ENCODE data around the gene TOR4A. TPM values are rescaled to one million over a fixed set of nuclear protein-coding genes. Genes with fewer than 3 reads are reported as not detected.
"Not testable (repeated sequence)": the region's sequence is repeated elsewhere in the genome, so short reads cannot be mapped to it uniquely, and the experiment has no call there.

TOR4A gene
- total RNA-seq, 2 donors from 2014 or later = 1.6 to 7.3 TPM

- H3K4me3 ChIP-seq = peak overlapping the region; percentile 96 to 97
- no peaks in the 10 kb centered on the region for H3K36me3 ChIP-seq
- 90% methylated on average over 15 of the region's 15 CpGs for WGBS
- DNase-seq (ENCODE audit: low spot score) = no peak
- no peaks in the 10 kb centered on the region for H3K9me3 ChIP-seq
- TF ChIP-seq, protein P1, sequence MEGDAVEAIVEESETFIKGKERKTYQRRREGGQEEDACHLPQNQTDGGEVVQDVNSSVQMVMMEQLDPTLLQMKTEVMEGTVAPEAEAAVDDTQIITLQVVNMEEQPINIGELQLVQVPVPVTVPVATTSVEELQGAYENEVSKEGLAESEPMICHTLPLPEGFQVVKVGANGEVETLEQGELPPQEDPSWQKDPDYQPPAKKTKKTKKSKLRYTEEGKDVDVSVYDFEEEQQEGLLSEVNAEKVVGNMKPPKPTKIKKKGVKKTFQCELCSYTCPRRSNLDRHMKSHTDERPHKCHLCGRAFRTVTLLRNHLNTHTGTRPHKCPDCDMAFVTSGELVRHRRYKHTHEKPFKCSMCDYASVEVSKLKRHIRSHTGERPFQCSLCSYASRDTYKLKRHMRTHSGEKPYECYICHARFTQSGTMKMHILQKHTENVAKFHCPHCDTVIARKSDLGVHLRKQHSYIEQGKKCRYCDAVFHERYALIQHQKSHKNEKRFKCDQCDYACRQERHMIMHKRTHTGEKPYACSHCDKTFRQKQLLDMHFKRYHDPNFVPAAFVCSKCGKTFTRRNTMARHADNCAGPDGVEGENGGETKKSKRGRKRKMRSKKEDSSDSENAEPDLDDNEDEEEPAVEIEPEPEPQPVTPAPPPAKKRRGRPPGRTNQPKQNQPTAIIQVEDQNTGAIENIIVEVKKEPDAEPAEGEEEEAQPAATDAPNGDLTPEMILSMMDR (IDR thresholded peaks at IDR 0.05) = no peak
- H3K4me1 ChIP-seq (replicated peaks) = peaks cover 12% of the 10 kb centered on the region
- intact Hi-C loops (cut with DNase I) = no loop called here
- H3K27ac ChIP-seq = no peak overlapping the region
- no peaks in the 10 kb centered on the region for H3K27me3 ChIP-seq (replicated peaks; ENCODE audit: insufficient read depth)
These were observed 21.2 kb upstream of the TOR4A start for GRCh38 chr9:137256362-137256761.

- no peak overlapping the region for H3K27ac ChIP-seq
- intact Hi-C loops (cut with DNase I) = no loop called here
- peaks cover 12% of the 10 kb centered on the region for H3K4me1 ChIP-seq (replicated peaks)
- H3K4me3 ChIP-seq = no peak overlapping the region
- H3K9me3 ChIP-seq = no peaks in the 10 kb centered on the region
- H3K36me3 ChIP-seq = no peaks in the 10 kb centered on the region
- TF ChIP-seq POLR2AphosphoS5 (IDR thresholded peaks at IDR 0.05) (no peak), POLR2A (IDR thresholded peaks at IDR 0.05) (no peak)
- TF ChIP-seq, protein P1 (IDR thresholded peaks at IDR 0.05) = no peak
- DNase-seq (ENCODE audit: low spot score) = no peak
- no peaks in the 10 kb centered on the region for H3K27me3 ChIP-seq (replicated peaks; ENCODE audit: insufficient read depth)
- WGBS = 91% methylated on average over 15 of the region's 15 CpGs
These were observed 20.7 kb upstream of the TOR4A start for GRCh38 chr9:137256856-137257255.

- H3K27me3 ChIP-seq (replicated peaks; ENCODE audit: insufficient read depth); intact Hi-C loops (cut with DNase I); H3K4me3 ChIP-seq; H3K27ac ChIP-seq; H3K9me3 ChIP-seq; DNase-seq (ENCODE audit: low spot score); H3K4me1 ChIP-seq (replicated peaks); H3K36me3 ChIP-seq: not testable (repeated sequence)
- TF ChIP-seq, protein P1 (IDR thresholded peaks at IDR 0.05) = peak in 2 of 4 experiments; percentile 40 to 50
- peak; percentile 7 for TF ChIP-seq POLR2AphosphoS5 (IDR thresholded peaks at IDR 0.05)
- 50% methylated on average over 15 of the region's 15 CpGs for WGBS
These were observed 15.2 kb upstream of the TOR4A start for GRCh38 chr9:137262173-137262908.

- no peak overlapping the region for H3K4me3 ChIP-seq
- WGBS = 85% methylated on average over 24 of the region's 24 CpGs
- intact Hi-C loops (cut with DNase I) = no loop called here
- no peak for DNase-seq (ENCODE audit: low spot score)
- TF ChIP-seq POLR2A (IDR thresholded peaks at IDR 0.05) (no peak), POLR2AphosphoS5 (IDR thresholded peaks at IDR 0.05) (no peak)
- TF ChIP-seq, protein P1 (IDR thresholded peaks at IDR 0.05) = no peak
- H3K9me3 ChIP-seq = no peaks in the 10 kb centered on the region
- no peaks in the 10 kb centered on the region for H3K4me1 ChIP-seq (replicated peaks)
- no peaks in the 10 kb centered on the region for H3K27me3 ChIP-seq (replicated peaks; ENCODE audit: insufficient read depth)
- H3K27ac ChIP-seq = no peak overlapping the region
- peaks cover 0 to 7% of the 10 kb centered on the region in 2 donors for H3K36me3 ChIP-seq
These were observed 14.6 kb upstream of the TOR4A start for GRCh38 chr9:137262909-137263285.

DNA sequence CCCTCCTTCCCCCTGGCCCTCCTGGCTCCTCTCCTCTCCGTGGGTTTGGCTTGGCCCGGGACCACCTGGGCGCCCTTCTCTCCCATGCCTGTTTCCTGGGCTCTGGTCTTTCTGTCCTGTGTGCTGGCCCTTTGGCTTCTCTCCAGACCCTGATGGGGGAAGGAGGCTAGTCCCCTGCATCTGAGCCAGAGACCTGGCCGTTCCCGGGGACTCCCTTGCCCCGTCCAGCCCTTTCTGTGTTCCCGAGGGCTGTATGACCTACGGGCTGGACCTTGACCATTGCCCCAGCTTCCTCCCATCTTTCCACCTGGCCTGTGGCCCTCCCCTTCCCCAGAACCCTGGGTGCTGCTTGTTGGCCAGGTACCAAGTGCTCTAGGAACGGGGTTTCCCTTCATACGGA lies 14.0 kb upstream of the TOR4A start:
- TF ChIP-seq, protein P1 (IDR thresholded peaks at IDR 0.05) = no peak
- no peak for TF ChIP-seq POLR2A (IDR thresholded peaks at IDR 0.05)
- TF ChIP-seq POLR2AphosphoS5 (IDR thresholded peaks at IDR 0.05) = no peak

More for the DNA sequence above, 14.0 kb upstream of the TOR4A start:
- intact Hi-C loops (cut with DNase I) = no loop called here
- 89% methylated on average over 8 of the region's 10 CpGs for WGBS
- no peak overlapping the region for H3K4me3 ChIP-seq
- no peaks in the 10 kb centered on the region for H3K9me3 ChIP-seq
- DNase-seq (ENCODE audit: low spot score) = no peak
- H3K36me3 ChIP-seq = peaks cover 0 to 7% of the 10 kb centered on the region in 2 donors
- H3K4me1 ChIP-seq (replicated peaks) = peaks cover 3% of the 10 kb centered on the region
- H3K27me3 ChIP-seq (replicated peaks; ENCODE audit: insufficient read depth) = no peaks in the 10 kb centered on the region
- H3K27ac ChIP-seq = no peak overlapping the region

Measured in prostate gland (tissue), 2 donors.